Stimulated activated naive CD8-positive, alpha-beta T cell treated with anti-CD3 and anti-CD28 coated beads, Interleukin-15, Interleukin-2, amounts not matched to agents 100 U/mL and 50 U/mL, for 24 hours (primary cell): ENCODE measurements around the gene FOXK1.

ENCODE experiments used
- ATAC-seq: fragments of 150-1000 bp; cut with Tn5 transposase; one replicate; pipeline ENCODE4 v1.10.0; 2021
- DNase-seq: peaks from one replicate; pipeline ENCODE4 v3.0.0; 2021

FOXK1 gene

DNA sequence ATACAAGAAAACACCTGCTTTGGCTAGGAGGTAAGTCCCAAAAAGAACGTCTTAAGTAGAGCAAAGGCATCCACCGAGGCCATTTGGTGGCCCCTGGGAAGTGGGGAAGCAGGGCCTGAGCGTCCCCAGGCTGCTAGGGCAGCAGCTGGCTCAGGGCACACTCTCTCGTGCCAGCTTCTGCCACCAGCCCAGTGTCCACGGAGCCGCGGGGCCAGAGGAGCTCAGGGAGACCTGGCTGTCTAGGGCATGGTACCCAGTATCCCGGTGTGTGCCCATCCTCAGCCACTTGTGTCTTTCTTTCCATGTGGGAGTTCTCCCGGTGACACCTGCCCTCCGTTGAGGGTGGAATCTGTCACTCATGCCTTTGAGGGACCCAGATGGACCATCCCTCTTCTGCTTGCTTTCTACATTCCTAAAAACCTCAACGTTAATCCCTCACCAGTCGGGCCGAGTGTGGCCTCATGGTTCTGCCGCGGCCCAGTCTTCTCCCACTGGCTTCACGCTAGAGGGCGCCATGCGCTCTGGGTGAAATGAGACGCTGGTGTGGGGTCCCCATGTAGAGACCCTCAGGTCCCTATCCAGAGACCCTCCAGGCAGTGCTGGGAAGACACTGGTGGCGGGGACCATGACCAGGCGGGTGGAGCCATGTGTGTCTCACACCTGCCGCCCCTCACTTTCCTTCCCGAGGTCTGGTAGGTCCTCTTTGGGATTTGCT, 83.8 kb downstream of the FOXK1 start:
- DNase-seq, result no peak
- ATAC-seq, result no peak

DNA sequence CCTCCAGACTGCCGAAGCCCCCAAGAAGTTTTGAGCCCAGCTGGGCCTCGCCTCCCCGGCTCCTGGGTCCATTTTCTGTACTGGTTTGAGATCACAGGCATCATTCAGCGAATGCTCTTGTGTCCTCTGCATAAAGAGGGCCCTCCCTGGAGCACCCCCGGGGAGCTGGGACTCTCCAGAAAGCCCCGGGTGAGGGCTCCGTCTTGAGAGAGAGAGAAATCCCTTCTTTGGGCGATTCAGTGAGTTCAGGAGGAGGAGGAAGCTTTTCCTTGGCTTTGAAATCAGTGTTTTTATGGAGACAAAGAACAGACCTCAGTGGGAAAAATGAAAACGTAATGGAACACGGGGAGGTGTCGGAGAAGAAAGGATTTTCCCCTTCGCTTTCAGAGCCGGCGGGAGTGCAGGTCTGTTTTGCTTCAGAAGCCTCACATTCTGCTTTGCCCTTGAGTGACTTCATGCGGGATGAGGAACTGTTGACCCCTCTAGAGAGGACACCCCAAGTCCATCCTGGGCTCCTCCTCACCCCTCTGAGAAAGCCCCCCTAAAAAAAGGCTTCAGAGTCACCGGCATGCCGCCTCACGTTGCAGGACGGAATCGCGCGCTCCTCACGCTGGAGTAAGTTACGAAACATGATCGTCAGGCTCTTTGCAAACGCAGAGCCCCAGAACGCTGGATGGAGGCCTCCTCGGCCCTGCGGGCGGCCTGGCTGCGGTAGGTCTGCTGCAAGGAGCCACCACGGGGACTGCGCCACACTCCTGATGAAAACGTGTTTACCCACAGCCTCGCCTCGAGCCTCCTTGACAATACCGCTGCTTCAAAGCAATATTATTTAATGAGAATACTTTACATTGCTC, 84.8 kb downstream of the FOXK1 start:
- DNase-seq, result no peak
- no peak for ATAC-seq

DNA sequence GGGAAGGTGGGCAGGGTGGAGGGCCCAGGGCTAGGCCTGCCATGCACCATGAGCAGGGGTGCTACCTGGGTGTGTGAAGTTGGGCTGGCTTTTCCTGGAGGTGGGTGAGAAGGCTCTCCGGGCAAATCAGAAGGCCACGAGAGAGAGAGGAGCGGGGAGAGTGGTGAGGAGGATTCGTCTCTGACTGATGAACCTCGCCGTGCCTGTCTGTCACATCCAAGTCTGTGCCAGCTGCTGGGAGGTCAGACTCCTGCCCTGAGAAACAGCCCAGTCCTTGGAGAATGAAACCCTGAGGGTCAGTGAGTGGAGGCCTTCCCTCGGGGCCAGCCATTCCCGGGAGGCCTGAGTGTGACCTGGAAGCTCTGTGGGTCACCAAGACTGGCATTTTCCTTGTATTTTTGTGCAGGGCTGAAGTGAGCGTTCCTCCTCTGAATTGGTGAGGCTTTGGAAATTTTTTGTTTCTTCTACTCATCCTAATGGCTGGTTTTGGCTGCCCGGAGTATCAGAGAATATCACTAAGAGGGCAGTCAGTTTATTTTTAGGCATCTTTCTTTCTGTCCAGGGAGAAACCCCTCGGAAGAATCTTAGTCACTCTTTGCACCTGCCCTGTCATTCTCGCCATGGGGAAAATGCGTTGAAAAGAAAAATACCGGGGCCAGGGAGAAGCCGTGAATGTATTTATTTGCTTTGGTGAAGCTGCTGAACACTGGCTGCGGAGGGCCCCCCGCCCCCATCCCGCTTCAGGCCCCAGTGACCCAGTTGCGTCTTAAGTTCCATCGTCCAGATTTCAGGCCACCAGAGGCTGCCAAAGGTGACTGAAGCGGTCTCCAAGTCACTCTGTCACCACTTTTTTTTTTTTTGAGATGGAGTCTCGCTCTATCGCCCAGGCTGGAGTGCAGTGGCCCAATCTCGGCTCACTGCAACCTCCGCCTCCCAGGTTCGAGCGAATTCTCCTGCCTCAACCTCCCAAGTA, 86.8 kb downstream of the FOXK1 start:
- no peak for ATAC-seq
- DNase-seq, result no peak

DNA sequence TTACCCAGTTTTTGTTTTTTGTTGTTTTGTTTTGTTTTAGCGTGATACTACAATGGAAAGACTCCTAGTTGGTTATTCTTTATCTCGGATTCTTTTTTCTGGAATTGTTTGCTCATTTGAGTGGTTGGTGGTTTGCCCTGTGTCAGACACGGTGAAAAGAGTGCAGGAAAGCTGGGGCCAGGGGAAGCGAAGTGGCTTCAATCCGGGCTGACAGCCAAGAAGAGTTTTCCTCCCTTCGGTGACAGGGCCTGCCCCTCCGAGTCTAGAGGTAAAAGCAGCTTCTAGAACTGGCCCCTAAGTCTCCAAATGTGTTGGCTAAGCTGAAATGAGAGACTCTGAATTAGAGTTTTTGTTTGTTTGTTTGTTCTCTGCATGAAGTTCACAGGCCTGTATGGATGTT, 87.7 kb downstream of the FOXK1 start:
- no peak for DNase-seq
- no peak for ATAC-seq

DNA sequence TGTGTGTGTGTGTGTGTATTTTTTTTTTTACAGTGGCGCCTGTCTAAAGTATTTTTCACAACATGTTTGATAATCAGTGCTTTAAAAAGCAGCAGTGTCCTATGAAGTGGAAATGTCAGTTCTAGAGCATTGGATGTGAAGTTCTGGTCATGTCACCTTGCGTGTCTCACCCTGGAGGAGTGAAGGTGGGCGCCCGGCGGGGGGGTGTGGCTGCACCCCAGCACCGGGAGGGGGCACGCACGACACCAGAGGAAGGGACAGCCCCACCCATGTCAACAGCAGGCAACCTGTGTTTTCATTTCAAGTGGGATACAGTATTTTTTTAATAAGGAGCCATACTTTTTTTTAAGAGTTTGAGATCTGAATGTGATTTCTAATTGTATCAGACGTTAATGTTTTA, 88.8 kb downstream of the FOXK1 start:
- ATAC-seq, result no peak

DNA sequence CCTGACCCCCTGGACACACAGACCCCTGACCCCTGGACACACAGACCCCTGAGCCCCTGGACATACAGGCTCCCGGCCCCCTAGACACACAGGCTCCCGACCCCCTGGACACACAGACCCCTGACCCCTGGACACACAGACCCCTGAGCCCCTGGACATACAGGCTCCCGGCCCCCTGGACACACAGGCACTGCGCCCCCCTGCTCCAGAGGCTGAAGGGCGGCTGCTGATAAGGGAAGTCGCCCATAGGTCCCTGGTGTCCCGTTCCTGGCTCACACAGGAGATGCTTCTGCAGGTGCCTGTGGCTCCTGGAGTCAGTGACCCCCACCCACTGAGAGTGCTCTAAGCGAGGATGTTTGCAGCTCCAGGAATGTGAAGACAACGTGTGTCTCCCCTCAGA, 89.6 kb downstream of the FOXK1 start:
- ATAC-seq (no peak), DNase-seq (no peak)

More for the DNA sequence above, 88.8 kb downstream of the FOXK1 start:
- no peak for DNase-seq

DNA sequence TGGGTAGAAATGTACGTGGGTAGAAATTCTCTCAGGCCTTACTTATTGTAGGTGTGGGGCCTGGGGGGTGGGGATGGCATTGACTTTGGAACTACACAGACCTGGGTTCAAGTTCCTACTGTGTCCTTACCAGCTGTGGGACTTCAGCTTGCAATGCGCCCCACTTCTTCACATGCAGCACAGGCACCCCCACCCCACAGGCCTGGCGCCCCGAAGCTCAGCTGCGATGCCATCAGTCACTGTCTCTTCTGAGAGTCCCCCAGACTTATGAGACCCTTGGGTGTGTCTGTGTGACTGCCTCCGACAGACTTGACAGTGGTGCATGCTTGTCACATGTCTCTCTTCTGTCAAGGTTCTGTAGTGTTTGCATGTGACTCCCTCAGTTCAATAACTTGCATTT, 90.2 kb downstream of the FOXK1 start:
- ATAC-seq (no peak), DNase-seq (no peak)

DNA sequence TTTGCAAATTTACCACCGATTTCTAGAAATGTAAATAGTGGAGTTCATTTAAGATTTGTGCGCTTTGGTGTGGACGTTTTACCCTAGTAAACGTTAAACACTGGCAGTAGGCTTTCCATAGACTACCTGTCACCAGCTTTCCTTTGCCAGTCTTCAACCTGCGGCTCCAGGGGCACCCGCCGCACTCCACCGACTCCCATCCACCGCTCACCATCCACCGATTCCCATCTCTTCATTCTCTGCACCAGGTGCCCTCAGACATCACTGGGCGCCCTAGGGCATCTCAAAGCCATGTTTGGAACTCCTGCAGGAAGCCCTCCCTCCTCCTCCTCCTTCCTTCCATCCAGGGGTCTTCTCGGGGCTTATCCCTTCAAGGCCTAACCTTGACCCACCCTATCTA, 91.9 kb downstream of the FOXK1 start:
- ATAC-seq (no peak), DNase-seq (no peak)

DNA sequence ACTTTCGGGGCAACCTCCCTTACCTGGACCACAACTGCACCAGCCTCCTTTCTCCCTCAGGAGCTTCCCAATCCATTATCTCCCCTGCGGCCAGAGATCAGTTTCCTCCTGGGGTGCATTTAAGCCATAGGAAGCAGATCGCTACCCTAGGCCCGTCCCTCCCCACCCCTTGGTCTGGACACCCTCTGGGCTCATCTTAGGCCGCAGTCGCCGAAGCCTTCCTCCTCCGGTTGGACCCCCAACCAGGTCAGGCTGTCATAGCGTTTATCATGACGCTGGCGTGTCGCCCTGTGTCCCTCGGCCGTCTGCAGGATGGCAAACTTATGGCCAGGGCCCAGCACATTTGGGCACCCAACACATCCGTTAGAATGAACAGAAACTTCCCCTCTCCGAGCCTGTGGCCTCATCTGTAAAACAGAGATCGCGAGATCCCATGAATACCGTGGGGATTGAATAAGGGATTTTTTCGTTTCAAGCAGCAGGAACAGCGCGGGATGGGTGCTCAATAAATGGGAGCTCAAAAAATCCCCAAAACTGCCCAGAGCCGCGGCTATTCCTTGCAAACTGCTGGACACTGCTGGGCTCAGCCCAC, 92.7 kb downstream of the FOXK1 start:
- DNase-seq, result peak; percentile 28
- ATAC-seq, result peak; percentile 7

DNA sequence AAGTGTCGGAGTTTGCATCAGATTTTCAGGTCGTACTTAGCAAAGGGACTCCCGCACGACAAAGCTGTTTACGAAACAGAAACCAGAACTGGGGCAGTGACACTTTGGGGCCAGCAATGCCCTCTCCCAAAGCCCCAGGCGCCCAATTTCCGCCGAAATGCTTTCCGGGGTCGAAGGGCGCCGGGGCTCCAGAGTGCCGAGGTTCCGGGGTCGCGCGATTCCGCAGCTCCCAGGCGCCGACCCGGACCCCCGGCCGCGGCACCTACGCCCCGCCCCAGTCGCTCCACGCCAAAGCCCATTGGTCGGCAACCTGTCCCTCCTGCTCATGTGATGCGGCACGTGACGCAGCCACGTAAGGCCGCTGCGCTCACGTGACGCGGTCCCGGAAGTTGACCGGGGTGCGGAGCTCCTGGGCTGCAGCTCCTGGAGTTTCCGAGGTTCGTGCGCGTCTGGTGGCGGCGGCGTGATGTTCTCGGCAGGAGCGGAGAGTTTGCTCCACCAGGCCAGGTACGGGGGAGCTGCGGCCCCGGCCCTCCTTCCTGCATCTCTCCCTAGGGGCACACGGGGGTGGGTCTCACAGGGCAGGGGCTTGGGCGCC, 93.3 kb downstream of the FOXK1 start, which contains the start of gene AP5Z1:
Gene AP5Z1 (plus strand): TSS at position 374 of the 598 bp plus-strand sequence. CDS start 93 bp downstream, at position 467.
- peak; percentile 98 for ATAC-seq
- peak; percentile 96 for DNase-seq

DNA sequence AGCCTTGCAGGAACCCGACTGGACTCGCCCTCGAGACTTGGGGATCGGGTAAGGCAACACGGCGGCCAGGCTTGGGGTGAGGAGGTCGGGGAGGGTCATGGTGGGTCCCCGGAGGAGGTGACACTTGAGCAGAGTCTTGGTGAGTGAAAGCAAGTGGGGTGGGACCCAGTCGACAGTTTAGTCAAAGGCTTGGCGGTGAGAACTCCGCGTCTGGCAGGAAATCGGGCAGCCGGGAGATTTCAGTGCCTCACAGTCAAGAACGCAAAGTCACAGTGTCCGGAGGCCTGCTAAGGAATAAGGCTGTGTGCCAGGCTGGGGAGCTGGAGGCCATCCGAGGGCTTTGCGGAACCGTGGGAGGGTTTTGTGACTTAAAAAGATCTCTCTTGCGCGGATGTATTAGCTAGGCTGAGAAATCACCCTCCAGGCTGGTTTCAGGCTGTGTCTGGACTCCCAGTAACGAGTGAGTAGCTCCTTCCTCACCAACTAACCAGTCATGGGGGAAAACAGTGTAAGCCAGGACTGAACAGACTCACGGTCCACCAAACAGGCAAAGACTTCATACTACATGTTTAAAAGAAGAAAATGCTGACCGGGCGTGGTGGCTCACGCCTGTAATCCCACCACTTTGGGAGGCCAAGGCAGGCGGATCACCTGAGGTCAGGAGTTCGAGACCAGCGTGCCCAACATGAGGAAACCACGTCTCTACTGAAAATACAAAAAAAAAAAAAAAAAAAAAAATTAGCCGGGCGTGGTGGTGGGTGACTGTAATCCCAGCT, 93.9 kb downstream of the FOXK1 start:
- peak; percentile 44 for DNase-seq
- no peak for ATAC-seq

DNA sequence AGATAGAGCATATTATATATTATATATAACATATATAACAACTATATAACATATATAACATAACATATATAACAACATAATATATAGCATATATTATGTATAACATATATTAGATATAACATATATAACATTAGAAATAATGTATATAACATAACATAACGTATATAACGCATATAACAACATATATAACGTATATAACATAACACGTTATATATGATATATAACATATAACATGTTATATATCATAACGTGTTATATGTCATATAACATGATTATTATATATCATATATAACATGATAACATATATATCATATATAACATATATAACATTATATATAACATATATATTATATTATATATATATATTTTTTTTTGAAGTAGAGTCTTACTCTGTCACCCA, 97.0 kb downstream of the FOXK1 start:
- no peak for ATAC-seq
- DNase-seq, result no peak

DNA sequence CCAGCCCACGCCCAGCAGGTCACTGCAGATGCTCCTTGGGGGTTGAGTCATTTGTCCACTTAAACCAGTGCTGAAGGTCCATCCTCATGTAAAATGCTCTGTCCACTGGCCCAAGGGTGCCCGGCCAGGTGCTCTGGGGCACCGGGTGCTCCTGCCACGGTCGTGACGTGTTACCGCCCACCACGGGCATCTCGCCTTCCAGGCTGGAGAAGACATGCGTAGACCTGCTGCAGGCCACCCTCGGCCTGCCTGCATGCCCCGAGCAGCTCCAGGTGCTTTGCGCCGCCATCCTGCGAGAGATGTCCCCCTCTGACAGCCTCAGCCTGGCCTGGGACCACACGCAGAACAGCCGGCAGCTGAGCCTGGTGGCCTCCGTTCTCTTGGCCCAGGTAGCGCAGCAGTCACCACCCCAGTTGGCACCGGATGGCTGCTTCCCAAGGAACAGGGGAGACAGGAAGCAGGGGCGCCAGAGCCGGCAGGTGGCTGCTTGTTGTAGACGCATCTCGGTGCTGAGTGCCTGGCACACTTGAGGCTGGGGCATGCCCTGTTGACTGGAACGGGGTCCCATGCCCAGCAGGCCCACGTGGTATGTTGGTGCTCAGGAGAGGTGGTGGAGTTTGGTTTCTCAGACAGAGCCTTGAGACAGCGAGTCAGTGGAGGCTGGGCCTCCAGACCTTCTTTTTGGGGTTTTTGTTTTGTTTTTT, 99.4 kb downstream of the FOXK1 start:
- DNase-seq (no peak), ATAC-seq (no peak)

DNA sequence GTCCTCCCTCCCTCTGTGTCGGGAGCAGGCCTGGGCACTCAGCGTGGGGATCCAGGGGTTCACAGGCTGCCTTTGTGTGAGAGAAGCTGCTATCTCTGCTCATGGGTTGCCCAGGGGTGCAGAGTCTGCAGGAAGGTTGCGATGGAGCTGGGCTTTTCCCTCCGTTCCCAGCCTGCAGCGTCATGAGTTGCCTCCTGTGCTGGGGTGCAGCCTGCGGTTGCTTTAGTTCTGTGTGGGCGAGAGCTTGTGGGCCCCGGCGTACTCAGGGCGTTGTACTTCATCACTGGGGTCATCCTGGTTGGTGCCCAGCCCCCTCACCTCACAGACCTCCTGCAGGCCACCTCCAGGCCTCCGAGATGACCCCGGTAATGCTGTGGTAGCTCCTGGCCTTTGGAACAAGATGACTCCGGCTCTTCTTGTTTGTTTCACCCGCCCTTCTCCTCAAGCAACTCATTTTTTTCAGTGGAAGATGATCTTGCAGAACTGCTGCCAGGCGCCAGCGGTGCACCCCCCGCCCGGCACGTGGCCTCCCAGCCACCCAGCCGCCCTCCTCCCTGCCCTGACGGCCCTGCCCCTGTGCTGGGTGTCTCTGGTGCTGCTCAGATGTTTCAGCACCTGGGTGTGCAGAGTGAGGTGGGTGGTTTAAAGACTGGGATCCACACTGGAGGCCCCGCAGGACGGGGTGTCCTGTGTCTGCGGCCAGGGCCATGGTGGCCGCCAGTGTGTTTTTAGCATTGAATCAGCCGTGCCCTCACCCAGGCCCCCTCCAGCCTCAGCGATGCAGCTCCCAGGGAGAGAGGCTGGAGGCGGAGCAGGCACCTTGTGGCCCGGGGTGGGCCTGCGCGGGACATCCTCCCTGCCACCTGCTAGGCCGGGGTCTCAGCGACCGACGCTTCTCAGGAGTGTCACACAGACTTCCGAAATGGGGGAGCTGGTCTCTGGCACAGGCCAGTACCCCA, 100.5 kb downstream of the FOXK1 start:
- ATAC-seq (no peak), DNase-seq (no peak)

DNA sequence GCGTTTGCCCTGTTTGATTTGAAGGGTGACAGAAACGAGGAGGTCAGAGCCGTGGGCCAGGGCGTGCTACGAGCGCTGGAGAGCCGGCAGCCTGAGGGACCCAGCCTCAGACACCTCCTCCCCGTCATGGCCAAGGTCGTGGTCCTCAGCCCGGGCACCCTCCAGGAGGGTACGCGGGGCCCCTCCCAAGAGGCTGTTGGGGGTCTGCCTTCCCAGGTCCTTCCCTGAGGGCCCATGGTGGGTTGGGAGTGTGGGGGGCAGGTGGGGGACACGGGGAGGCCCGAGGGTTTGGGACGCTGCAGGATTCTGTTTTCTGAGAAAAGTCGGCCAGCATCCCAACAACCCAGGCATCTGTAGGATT, 101.2 kb downstream of the FOXK1 start:
- ATAC-seq (no peak), DNase-seq (no peak)

DNA sequence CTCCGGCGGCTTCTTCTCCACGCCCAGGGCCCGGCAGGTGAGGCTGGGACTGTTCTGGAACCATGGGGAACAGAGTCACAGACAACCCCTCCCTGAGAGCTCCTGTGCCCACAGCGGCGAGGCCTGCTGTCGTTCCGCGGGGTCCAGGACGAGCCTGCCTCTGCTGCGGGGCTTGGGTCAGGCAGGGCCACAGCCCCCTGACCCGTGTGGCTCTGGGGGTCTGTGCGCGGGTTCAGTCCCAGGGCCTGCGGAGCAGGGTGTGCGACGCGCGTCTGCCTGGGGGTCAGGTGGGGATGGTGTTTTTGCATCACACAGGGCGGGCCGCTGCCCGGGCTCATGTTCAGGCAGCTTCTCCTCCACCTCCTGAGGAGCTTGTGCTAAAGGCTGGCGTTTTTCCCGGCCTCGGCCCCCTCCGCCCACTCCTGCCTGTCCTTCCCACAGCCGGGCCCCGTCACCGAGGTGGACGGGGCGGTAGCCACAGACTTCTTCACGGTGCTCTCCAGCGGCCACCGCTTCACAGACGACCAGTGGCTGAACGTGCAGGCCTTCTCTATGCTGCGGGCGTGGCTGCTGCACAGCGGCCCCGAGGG, 101.8 kb downstream of the FOXK1 start:
- DNase-seq, result no peak
- no peak for ATAC-seq

DNA sequence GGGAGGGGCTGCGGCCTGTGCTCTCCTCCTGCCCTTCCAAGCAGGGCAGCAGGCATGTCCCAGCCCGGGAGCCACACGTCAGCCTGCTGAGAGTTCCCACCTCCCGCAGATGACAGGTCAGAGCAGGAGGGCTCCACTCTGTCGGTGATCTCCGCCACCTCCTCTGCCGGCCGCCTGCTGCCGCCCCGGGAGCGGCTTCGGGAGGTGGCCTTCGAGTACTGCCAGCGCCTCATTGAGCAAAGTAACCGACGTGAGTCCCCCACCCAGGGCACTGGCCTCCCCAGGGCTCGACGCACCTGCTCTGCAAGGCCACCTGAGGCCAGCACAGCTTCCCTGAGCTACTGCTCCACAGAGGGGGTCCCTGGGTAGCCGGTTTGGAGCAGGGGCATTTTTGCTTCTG, 102.7 kb downstream of the FOXK1 start:
- DNase-seq (no peak), ATAC-seq (no peak)

DNA sequence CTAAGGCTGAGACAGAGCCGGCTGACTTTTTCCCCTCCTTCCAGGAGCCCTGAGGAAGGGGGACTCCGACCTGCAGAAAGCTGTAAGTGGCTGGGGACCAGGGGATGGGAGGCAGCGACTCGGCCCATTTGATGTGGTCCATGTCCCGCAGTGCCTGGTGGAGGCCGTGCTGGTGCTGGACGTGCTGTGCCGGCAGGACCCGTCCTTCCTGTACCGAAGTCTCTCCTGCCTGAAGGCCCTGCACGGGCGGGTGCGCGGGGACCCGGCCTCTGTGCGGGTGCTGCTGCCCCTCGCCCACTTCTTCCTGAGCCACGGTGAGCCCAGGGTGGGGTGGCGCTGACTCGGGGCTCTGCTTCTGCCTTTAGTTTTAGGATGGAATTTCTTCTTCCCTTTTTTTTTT, 103.3 kb downstream of the FOXK1 start:
- DNase-seq, result no peak
- no peak for ATAC-seq

DNA sequence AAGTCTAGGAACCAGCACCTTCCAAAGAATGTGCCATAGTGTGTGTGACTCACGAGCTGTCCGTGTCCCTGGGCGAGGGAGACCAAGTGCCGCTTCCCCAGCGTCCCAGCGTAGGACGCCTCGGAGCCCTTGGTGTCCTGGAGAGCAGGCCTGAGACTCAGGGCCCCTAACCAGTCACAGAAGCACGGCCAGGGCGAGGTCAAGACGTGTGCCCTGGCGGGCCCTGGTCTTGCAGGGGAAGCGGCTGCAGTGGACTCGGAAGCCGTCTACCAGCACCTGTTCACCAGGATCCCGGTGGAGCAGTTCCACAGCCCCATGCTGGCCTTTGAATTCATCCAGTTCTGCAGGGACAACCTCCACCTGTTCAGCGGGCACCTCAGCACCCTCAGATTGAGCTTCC, 103.9 kb downstream of the FOXK1 start:
- DNase-seq (no peak), ATAC-seq (no peak)
